IgD-negative memory B cell (primary cell): ENCODE data around the gene STXBP5. TPM values are rescaled to one million over a fixed set of nuclear protein-coding genes. Genes with fewer than 3 reads are reported as not detected.

Experiments used
- H3K27ac Mint-ChIP-seq, 3 donors: one replicate each; pipeline ENCODE4 v1.8.0; 2020 to 2022; ENCODE audit warnings: mild to moderate bottlenecking in 3 of 3, mixed read lengths in 3 of 3, moderate library complexity in 1 of 3
- H3K27me3 Mint-ChIP-seq: one replicate; pipeline ENCODE4 v1.8.0; 2021; ENCODE audit warnings: mixed read lengths
- H3K36me3 Mint-ChIP-seq: one replicate; pipeline ENCODE4 v1.8.0; 2020; ENCODE audit warnings: mild to moderate bottlenecking, mixed read lengths
- H3K4me1 Mint-ChIP-seq, 3 donors: one replicate each; pipeline ENCODE4 v1.8.0; 2020 to 2022; ENCODE audit warnings: mixed read lengths in 3 of 3, mild to moderate bottlenecking in 1 of 3
- H3K4me3 Mint-ChIP-seq, 4 donors: one replicate each; pipeline ENCODE4 v1.8.0; 2020 to 2022; ENCODE audit warnings: mild to moderate bottlenecking in 4 of 4, mixed read lengths in 4 of 4, moderate library complexity in 3 of 4
- H3K9me3 Mint-ChIP-seq, 3 donors: one replicate each; pipeline ENCODE4 v1.8.0; 2020 to 2021; ENCODE audit warnings: mixed read lengths in 3 of 3, mild to moderate bottlenecking in 1 of 3
- polyA plus RNA-seq: library from polyadenylated mRNA; unstranded; fragments of 300-500 nt; fragmentation: Illumina TruSeq; gene quantifications from one replicate; pipeline ENCODE4 v1.2.3, GENCODE V29; 2021

Gene STXBP5
- polyA plus RNA-seq, 1 donor from 2014 or later, result 1.2 TPM

DNA sequence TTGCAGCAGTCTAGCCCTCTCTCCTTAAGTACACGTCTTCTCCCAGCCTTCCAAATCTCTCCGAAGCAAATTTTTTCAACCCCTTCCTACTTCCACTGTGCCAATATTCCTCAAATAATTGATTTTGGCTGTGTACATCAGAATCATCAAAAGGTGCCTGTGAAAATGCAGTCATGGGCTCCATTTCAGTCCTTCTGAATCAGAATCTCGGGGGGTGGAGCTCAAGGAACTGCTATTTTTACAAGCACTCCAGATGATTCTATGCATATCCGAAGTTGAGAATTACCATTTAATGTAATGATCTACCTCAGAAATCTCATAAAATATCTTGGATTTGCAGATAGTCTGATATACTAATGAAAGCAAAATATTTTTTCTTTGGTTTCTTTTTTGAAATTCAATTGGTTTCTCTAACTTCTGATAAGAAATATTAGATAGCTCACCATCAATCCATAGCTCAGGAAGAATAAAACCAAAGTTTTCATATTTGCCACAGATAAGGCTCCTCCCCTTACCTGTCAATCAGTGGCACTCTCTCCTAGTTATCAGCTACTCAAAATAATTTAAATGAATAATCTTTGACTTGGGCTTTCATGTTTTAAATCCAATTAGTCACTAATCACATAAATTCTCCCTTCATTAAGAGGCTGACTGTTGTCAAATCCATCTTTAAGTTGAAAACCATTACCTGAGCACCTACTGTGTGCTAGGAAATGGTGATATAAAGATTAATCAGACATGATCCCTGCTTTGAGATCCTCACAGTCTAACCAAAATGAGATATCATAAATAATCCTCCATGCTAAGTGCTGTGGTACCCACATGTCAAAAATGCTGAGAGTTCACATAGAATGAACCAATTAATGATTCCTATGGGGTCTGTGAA lies 36.4 kb upstream of the STXBP5 start:
- Mint-ChIP-seq H3K36me3 (no peaks in the 10 kb centered on the region), H3K9me3 (peaks cover 0 to 3% (median 0%) of the 10 kb centered on the region in 3 donors), H3K27me3 (peaks cover 4% of the 10 kb centered on the region), H3K27ac (peak overlapping the region in 1 of 3 donors; percentile 2), H3K4me1 (no peaks in the 10 kb centered on the region), H3K4me3 (no peak overlapping the region)

DNA sequence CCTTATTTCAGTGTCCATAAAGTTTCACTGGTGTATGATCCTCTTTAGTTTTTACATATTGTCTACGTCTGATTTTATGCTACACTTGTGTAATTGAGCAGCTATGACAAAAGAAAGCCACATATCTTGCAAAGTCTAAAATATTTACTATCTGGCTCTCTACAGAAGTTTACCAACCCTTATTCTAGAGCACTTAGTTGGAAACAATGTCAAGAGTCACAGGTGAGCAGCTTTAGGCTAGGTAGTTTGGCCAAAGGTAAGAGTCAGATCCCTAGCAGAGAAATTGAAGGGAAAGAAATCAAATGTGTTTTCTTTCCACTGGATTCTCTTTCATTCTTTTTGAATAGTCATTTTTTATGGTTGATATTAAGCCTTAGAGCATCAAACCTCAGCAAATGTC lies 34.7 kb upstream of the STXBP5 start:
- no peaks in the 10 kb centered on the region for H3K4me1 Mint-ChIP-seq
- no peaks in the 10 kb centered on the region for H3K36me3 Mint-ChIP-seq
- no peak overlapping the region for H3K27ac Mint-ChIP-seq
- H3K27me3 Mint-ChIP-seq, result peaks cover 1% of the 10 kb centered on the region
- no peak overlapping the region for H3K4me3 Mint-ChIP-seq
- peaks cover 0 to 3% (median 0%) of the 10 kb centered on the region in 3 donors for H3K9me3 Mint-ChIP-seq

DNA sequence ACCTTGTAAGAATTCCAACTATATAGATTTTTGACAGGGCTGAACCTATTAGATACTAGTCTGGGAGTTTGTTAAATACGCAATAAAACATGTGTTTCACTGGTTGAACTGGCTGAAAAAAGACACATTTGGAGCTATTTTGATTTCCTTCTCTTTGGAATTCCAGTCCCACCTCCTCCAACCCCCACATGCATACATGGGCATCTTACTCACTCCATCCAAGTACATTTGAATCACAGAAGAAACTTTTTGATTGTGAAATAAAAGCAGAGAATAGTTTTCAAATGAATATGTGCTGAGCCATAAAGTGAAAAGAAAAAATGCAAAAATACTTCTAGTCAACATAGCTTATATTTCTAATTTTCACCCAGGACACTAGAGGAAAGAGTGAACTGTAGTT lies 33.9 kb upstream of the STXBP5 start:
- H3K9me3 Mint-ChIP-seq, result peaks cover 0 to 3% (median 0%) of the 10 kb centered on the region in 3 donors
- H3K4me1 Mint-ChIP-seq, result no peaks in the 10 kb centered on the region
- H3K4me3 Mint-ChIP-seq, result no peak overlapping the region
- no peak overlapping the region for H3K27ac Mint-ChIP-seq
- H3K27me3 Mint-ChIP-seq, result peaks cover 1% of the 10 kb centered on the region
- no peaks in the 10 kb centered on the region for H3K36me3 Mint-ChIP-seq

DNA sequence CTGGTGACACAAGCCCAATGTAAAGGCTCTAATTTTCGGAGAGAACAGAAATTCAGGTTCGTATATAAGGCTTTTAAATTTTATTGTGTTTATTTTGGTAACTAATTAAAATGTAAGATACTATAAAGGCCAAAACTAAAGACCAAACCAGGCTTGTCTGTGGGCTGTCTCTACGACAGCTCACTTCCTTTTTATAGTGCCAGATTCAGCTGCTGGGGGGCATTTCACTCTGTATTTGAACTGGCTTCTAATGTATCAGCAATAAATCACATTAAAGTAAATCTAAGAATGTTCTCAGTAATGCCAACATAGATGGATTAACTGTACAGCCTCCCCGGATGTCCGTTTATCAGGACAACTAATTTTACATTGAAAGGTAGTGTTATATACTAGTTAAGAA lies 31.1 kb upstream of the STXBP5 start:
- H3K4me1 Mint-ChIP-seq, result no peaks in the 10 kb centered on the region
- no peaks in the 10 kb centered on the region for H3K9me3 Mint-ChIP-seq
- no peak overlapping the region for H3K4me3 Mint-ChIP-seq
- H3K27me3 Mint-ChIP-seq, result peaks cover 1% of the 10 kb centered on the region
- no peak overlapping the region for H3K27ac Mint-ChIP-seq
- H3K36me3 Mint-ChIP-seq, result no peaks in the 10 kb centered on the region

DNA sequence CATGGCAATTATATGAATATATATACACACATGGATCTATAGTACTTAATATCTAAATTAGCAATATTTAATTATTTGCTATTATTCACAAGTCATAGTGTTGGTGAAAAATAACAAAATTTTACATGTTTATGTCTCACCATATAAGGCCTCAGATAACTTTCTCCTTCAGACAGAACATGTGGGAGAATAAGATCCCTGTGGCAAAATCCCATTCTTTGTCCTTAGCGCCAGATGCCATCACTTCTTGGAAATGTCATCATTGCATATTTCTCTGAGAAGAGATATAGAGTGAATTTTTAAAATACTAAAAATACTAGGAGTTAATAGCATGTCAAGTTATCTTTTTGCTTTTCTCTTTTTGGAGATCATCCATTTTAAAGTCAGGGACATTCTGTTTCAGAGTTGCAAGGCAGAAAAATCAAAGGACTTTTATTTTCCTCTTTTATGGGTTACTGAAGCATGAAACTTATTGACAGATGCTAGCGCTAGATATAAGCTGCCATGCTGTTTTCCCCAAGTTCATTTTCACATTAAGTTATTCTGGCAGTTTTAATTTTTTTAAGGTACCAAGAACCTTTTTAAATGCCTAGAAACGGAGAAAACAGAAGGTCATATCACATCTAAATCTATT lies 30.4 kb upstream of the STXBP5 start:
- H3K27ac Mint-ChIP-seq, result no peak overlapping the region
- H3K36me3 Mint-ChIP-seq, result no peaks in the 10 kb centered on the region

DNA sequence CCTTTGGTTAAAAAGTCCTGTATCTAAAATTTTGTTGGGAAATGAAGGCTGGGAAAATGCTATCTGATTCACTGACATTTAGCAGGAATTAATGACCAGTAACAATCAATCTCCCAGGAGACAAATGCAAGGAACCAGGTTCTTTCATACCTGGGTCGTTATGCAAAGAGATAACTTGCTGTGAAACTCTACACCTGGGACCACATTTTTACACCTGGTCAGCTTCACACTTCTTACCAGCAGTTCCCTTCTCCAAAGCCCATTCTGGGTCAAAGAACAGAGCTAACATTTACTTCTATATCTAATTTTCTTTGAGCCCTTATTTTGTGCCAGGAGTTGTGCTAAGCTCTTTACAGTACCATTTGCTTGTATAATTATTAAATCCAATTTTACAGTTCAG lies 27.4 kb upstream of the STXBP5 start:
- Mint-ChIP-seq H3K27ac (no peak overlapping the region), H3K27me3 (no peaks in the 10 kb centered on the region), H3K9me3 (no peaks in the 10 kb centered on the region), H3K36me3 (peaks cover 2% of the 10 kb centered on the region), H3K4me3 (no peak overlapping the region), H3K4me1 (no peaks in the 10 kb centered on the region)

More for the DNA sequence above, 30.4 kb upstream of the STXBP5 start:
- H3K4me3 Mint-ChIP-seq, result no peak overlapping the region
- H3K4me1 Mint-ChIP-seq, result no peaks in the 10 kb centered on the region
- no peaks in the 10 kb centered on the region for H3K9me3 Mint-ChIP-seq
- H3K27me3 Mint-ChIP-seq, result no peaks in the 10 kb centered on the region

DNA sequence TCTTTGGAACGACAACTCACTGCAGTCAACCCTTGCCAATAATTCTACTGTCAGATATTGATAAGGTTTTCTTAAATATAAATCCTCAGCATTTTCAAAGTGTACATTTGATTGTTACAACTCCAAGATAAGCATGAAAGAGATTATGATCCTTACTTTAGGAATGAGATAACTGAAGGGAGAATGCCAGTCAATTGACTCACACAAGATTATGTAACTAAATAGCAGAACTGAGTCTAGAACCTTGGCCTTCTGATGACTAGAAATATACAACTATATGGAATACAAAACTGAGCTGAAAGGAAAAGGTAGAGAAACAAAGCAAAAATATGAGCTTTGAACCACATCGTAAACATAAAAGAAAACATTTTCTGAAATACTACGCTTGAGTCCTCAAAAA lies 26.9 kb upstream of the STXBP5 start:
- Mint-ChIP-seq H3K4me3 (no peak overlapping the region), H3K4me1 (no peaks in the 10 kb centered on the region), H3K27ac (no peak overlapping the region), H3K36me3 (peaks cover 2% of the 10 kb centered on the region), H3K27me3 (no peaks in the 10 kb centered on the region), H3K9me3 (no peaks in the 10 kb centered on the region)

DNA sequence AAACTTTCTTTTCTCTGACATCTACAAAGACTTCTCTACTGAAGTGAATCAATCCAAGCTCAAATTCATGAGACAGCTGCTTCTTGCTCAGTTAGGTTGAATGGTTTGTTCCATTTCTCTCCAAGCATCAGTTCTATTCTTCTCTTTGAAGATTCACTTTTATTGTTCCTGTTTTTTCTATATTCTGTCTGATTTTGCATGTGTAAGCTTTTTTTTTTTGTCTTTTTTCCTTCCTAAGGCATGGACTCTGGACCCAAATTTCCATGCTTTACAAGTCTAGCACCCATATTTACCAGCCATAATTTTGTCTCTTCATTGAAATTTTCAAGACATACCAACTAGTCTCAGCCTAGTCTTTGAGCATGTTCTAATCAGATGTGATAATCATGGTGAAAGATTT lies 25.9 kb upstream of the STXBP5 start:
- H3K4me1 Mint-ChIP-seq, result no peaks in the 10 kb centered on the region
- H3K36me3 Mint-ChIP-seq, result peaks cover 2% of the 10 kb centered on the region
- no peaks in the 10 kb centered on the region for H3K27me3 Mint-ChIP-seq
- no peak overlapping the region for H3K4me3 Mint-ChIP-seq
- H3K27ac Mint-ChIP-seq, result no peak overlapping the region
- H3K9me3 Mint-ChIP-seq, result no peaks in the 10 kb centered on the region

DNA sequence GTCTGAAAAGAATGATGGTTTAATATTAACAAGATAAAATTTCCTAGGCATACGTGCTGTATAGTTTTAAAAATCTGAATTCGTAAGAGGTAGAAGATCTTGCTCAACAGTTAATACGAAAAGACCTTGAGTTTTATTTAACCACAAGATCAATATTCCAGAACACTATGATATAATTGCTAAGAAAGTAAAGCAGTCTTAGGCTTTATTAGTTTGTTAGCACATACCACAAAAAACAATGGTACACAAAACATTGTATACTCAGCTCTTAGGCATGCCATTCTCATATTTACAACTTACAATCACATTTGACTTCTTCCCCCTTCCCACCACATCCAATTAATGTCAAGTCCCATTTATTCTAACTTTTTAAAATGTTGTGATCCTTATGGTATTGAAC lies 24.4 kb upstream of the STXBP5 start:
- H3K36me3 Mint-ChIP-seq, result peaks cover 2% of the 10 kb centered on the region
- H3K4me1 Mint-ChIP-seq, result no peaks in the 10 kb centered on the region
- H3K27me3 Mint-ChIP-seq, result no peaks in the 10 kb centered on the region
- peaks cover 0 to 3% (median 0%) of the 10 kb centered on the region in 3 donors for H3K9me3 Mint-ChIP-seq
- no peak overlapping the region for H3K4me3 Mint-ChIP-seq
- H3K27ac Mint-ChIP-seq, result no peak overlapping the region

DNA sequence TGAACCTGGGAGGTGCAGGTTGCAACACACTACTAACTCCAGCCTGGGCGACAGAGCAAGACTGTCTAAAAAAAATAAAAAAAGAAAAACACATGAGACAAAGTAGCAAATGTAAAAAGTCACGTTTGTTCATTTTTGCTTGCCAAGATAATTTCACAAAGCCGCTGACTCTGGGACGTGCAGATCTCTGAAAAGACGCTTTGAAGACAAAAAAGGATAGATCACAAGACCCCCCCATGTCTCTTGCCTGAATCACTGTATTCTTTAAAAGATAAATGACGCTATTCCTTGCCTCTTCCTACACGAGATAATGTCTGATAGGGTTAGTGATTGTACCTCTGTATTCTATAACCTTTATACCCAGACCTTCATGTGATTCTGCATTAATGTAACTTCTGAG lies 23.3 kb upstream of the STXBP5 start:
- Mint-ChIP-seq H3K9me3 (peaks cover 0 to 3% (median 0%) of the 10 kb centered on the region in 3 donors), H3K4me3 (no peak overlapping the region), H3K27me3 (peaks cover 3% of the 10 kb centered on the region), H3K27ac (no peak overlapping the region), H3K4me1 (no peaks in the 10 kb centered on the region), H3K36me3 (peaks cover 2% of the 10 kb centered on the region)

DNA sequence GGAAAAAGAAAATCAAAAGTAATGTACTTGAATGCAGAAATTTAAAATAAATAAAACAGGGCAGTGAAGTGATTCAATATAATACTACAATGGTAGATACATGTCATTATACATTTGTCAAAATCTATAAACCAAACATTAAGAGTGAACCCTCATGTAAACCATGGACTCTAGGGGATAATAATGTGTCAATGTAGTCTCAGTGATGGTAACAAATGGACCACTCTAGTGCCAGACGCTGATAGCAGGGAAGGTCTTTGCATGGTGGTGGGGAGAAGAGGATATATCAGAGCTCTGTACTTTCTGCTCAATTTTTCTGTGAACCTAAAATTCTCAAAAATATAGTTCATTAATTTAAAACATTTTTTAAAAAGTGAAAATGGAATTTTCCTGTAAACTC lies 19.8 kb upstream of the STXBP5 start:
- Mint-ChIP-seq H3K4me3 (no peak overlapping the region), H3K36me3 (peaks cover 2% of the 10 kb centered on the region), H3K27me3 (peaks cover 3% of the 10 kb centered on the region), H3K27ac (no peak overlapping the region), H3K4me1 (no peaks in the 10 kb centered on the region), H3K9me3 (peaks cover 0 to 3% (median 0%) of the 10 kb centered on the region in 3 donors)

DNA sequence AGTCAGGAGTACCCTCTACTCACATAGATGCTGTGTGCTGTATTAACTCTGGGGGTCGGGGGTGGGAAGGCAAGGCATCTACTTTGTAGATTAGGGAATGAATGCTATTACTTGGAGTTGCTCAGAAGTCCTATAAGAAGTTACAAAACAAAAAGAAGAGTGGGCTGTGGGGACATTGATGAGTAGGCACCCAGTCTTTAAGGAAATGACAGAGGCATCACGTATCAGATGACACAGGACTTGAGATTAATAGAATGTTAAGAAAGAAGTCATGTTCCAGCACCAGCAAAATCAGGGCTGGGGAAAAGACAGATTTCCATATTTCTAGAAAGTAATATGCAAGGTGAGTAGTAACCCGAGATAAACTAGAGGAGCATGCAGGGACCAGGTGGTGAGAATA lies 19.0 kb upstream of the STXBP5 start:
- H3K27ac Mint-ChIP-seq, result no peak overlapping the region
- no peak overlapping the region for H3K4me3 Mint-ChIP-seq
- H3K27me3 Mint-ChIP-seq, result peaks cover 3% of the 10 kb centered on the region
- peaks cover 2% of the 10 kb centered on the region for H3K36me3 Mint-ChIP-seq
- H3K4me1 Mint-ChIP-seq, result no peaks in the 10 kb centered on the region
- peaks cover 0 to 3% (median 0%) of the 10 kb centered on the region in 3 donors for H3K9me3 Mint-ChIP-seq

DNA sequence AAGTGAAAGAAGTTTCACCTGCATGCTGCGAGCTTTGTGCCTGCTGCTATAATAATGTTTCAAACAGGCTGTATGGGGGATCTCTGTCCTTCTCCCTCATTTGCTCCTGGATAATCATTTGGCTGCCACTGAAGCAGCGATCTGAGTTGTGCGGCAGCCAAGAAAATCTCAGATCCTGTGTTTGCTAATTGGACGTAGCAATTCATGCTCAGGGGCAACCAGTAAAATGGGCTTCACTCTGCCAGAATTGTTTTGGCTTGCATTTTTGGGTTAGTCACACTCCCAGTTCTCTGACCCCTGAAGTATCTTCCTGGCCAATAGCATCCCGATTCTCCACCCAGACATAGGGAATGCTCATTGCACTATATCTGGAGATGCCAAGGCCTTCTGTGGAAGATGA lies 13.7 kb upstream of the STXBP5 start:
- H3K9me3 Mint-ChIP-seq, result peaks cover 0 to 3% (median 0%) of the 10 kb centered on the region in 3 donors
- no peak overlapping the region for H3K27ac Mint-ChIP-seq
- H3K36me3 Mint-ChIP-seq, result no peaks in the 10 kb centered on the region
- H3K27me3 Mint-ChIP-seq, result no peaks in the 10 kb centered on the region
- H3K4me3 Mint-ChIP-seq, result no peak overlapping the region
- H3K4me1 Mint-ChIP-seq, result peaks cover 7 to 10% (median 10%) of the 10 kb centered on the region in 3 donors

DNA sequence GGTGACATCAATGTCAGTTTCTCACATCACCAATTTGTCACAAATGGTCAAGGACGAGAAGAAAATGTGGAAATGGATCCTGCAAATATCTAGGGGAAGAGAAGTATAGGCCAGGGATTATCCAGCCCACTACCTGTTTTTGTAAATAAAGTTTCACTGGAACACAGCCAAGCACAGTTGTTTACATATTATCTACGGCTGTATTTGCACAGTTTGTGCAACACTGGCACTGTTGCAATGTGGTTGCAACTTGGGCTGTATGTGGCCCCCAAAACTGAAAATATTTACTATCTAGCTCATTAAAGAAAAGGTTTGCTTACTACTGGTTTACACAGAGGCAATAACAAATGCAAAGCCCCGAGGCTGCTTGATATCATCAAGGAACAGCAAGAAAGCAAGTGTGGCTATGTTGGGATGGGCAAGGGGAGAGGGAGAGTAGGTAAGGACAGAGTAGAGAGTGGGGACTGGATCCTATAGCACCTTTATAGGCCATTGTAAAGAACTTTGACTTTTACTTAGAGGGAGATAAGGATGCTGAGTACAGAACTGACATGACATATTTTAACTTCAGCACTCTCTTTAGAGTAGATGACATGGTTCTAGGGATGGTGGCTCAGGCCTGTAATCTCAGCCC lies 11.8 kb upstream of the STXBP5 start:
- H3K36me3 Mint-ChIP-seq, result no peaks in the 10 kb centered on the region
- H3K27ac Mint-ChIP-seq, result no peak overlapping the region
- H3K4me3 Mint-ChIP-seq, result no peak overlapping the region
- peaks cover 0 to 3% (median 0%) of the 10 kb centered on the region in 3 donors for H3K9me3 Mint-ChIP-seq
- no peaks in the 10 kb centered on the region for H3K27me3 Mint-ChIP-seq
- peaks cover 8 to 18% (median 14%) of the 10 kb centered on the region in 3 donors for H3K4me1 Mint-ChIP-seq

DNA sequence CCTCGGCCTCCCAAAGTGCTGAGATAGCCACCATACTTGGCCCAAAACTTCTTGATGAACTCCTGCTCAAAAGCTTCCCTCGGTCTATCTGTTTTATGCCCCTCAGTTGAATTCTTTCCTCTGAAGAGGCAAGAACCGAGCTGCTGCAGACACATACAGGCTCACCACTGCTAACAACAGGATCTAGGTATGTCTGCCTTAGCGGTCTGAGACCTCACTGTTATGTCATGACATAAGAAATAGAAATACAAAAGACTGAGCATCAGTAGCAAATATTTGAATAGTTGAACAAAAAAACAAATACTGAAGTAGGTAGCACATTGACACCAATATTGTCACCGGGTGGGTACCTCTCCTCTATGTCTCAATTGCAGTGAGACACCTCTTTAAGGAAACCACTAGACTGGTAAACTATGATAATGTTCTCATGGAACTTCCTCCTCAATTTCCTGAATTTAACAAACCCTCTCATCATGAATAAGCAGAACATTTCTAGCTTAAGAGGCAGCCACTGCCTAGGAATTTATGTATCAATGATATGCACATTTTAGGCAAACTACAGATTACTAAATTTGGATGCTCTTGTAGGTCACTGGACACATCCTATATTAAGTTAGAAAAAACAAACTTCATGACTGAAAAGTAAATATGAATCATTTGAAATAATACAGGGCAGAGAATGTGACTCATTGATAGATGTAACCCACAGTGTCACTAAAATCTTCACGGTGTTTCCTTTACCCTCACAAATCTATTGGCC lies 9.4 kb upstream of the STXBP5 start:
- H3K4me3 Mint-ChIP-seq, result no peak overlapping the region
- H3K27me3 Mint-ChIP-seq, result no peaks in the 10 kb centered on the region
- no peaks in the 10 kb centered on the region for H3K36me3 Mint-ChIP-seq
- H3K9me3 Mint-ChIP-seq, result peaks cover 0 to 3% (median 0%) of the 10 kb centered on the region in 3 donors
- H3K27ac Mint-ChIP-seq, result peak overlapping the region in 1 of 3 donors; percentile 63
- peaks cover 8 to 18% (median 14%) of the 10 kb centered on the region in 3 donors for H3K4me1 Mint-ChIP-seq
